ENCODE results near the gene CENPP.

The CENPP gene

GRCh38 chr9:92598382-92598781 lies 272.6 kb downstream of the CENPP start:
- Histone ChIP-seq H3K9me3 (no peaks in the 10 kb centered on the region), H3K36me3 (no peaks in the 10 kb centered on the region), H3K27ac (no peak overlapping the region), H3K27me3 (no peaks in the 10 kb centered on the region), H3K4me3 (ENCODE audit: low read depth in 1 of 2, low read length in 1 of 2) (no peak overlapping the region), H3K4me1 (ENCODE audit: control insufficient read depth in 1 of 2, insufficient read depth in 1 of 2, low read depth in 1 of 2, low read length in 1 of 2) (peaks cover 17% of the 10 kb centered on the region in 2 experiments)
- TF ChIP-seq CTCF (IDR thresholded peaks at IDR 0.05) = no peak

GRCh38 chr9:92599938-92600461 lies 274.2 kb downstream of the CENPP start:
- Histone ChIP-seq H3K27ac (no peak overlapping the region), H3K36me3 (no peaks in the 10 kb centered on the region)
- no peak for TF ChIP-seq CTCF (IDR thresholded peaks at IDR 0.05)

GRCh38 chr9:92600462-92601261 lies 274.9 kb downstream of the CENPP start:
- Histone ChIP-seq H3K4me1 (ENCODE audit: control insufficient read depth in 1 of 2, insufficient read depth in 1 of 2, low read depth in 1 of 2, low read length in 1 of 2) (peaks cover 17% of the 10 kb centered on the region in 2 experiments), H3K36me3 (no peaks in the 10 kb centered on the region), H3K4me3 (ENCODE audit: low read depth in 1 of 2, low read length in 1 of 2) (no peak overlapping the region), H3K27ac (no peak overlapping the region), H3K9me3 (no peaks in the 10 kb centered on the region), H3K27me3 (no peaks in the 10 kb centered on the region)
- no peak for TF ChIP-seq CTCF (IDR thresholded peaks at IDR 0.05)

More at GRCh38 chr9:92599938-92600461, 274.2 kb downstream of the CENPP start:
- no peaks in the 10 kb centered on the region for H3K27me3 ChIP-seq
- no peak overlapping the region for H3K4me3 ChIP-seq (ENCODE audit: low read depth in 1 of 2, low read length in 1 of 2)
- peaks cover 17% of the 10 kb centered on the region in 2 experiments for H3K4me1 ChIP-seq (ENCODE audit: control insufficient read depth in 1 of 2, insufficient read depth in 1 of 2, low read depth in 1 of 2, low read length in 1 of 2)
- H3K9me3 ChIP-seq = no peaks in the 10 kb centered on the region

GRCh38 chr9:92601451-92601850 lies 275.7 kb downstream of the CENPP start:
- no peak for TF ChIP-seq CTCF (IDR thresholded peaks at IDR 0.05)
- Histone ChIP-seq H3K27me3 (no peaks in the 10 kb centered on the region), H3K4me3 (ENCODE audit: low read depth in 1 of 2, low read length in 1 of 2) (no peak overlapping the region), H3K9me3 (no peaks in the 10 kb centered on the region), H3K27ac (no peak overlapping the region), H3K4me1 (ENCODE audit: control insufficient read depth in 1 of 2, insufficient read depth in 1 of 2, low read depth in 1 of 2, low read length in 1 of 2) (peaks cover 17% of the 10 kb centered on the region in 2 experiments), H3K36me3 (no peaks in the 10 kb centered on the region)

- no peak for TF ChIP-seq CTCF (IDR thresholded peaks at IDR 0.05)
- H3K27me3 ChIP-seq = no peaks in the 10 kb centered on the region
- H3K9me3 ChIP-seq = no peaks in the 10 kb centered on the region
- H3K4me1 ChIP-seq (ENCODE audit: control insufficient read depth in 1 of 2, insufficient read depth in 1 of 2, low read depth in 1 of 2, low read length in 1 of 2) = peaks cover 17% of the 10 kb centered on the region in 2 experiments
- H3K27ac ChIP-seq = no peak overlapping the region
- H3K36me3 ChIP-seq = no peaks in the 10 kb centered on the region
- no peak overlapping the region for H3K4me3 ChIP-seq (ENCODE audit: low read depth in 1 of 2, low read length in 1 of 2)
These were observed 276.7 kb downstream of the CENPP start for GRCh38 chr9:92602413-92602812.
